ENCODE results near the gene ABHD8. TPM values are rescaled to one million over a fixed set of nuclear protein-coding genes. Genes with fewer than 3 reads are reported as not detected.

The ABHD8 gene
- total and polyA plus RNA-seq, 2 donors (not counting 1 experiment from before 2014, with no cell fraction given): 5.2 to 7.2 TPM

DNA sequence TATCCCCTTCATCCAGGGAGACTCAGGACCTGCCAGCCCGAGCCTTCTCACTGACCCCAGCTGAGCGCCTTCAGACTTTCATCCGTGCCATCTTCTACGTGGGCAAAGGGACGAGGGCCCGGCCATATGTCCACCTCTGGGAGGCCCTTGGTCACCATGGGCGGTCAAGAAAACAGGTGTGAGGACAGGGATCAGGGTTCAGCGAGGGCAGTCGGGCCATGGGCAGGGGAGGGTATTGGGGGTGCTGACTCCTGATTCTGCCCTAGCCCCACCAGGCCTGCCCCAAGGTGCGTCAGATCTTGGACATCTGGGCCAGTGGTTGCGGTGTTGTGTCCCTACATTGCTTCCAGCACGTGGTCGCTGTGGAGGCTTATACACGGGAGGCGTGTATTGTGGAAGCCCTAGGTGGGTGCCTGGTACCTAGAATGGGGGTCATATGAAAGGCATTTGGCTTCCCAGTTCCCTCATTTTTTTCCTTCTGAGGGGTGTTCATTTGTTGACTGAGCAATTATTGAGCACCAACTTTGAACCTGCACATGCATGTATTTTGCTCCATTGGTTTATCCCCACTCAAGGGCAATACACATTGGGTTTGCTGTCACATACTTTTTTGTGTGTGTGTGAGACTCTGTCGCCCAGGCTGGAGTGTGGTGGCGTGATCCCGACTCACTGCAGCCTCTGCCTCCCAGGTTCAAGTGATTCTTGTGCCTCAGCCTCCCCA, 17.6 kb downstream of the ABHD8 start:
- no peak overlapping the region for H3K27ac Mint-ChIP-seq

More for the DNA sequence above, 17.6 kb downstream of the ABHD8 start:
- Histone ChIP-seq H3K36me3 (replicated peaks in 1 of 2; ENCODE audit: control extremely low read depth in 1 of 2, control insufficient read depth in 1 of 2, extremely low read depth in 1 of 2, insufficient read depth in 2 of 2, low read length in 1 of 2) (peaks cover 0 to 5% of the 10 kb centered on the region in 2 experiments), H3K27ac (ENCODE audit: low read length in 2 of 2) (no peak overlapping the region), H3K9me3 (ENCODE audit: control extremely low read depth in 1 of 3, control insufficient read depth in 2 of 3, insufficient read depth in 1 of 3, low read length in 2 of 3) (no peaks in the 10 kb centered on the region), H3K79me2 (ENCODE audit: control insufficient read depth, insufficient read depth, low read length) (no peaks in the 10 kb centered on the region), H3K4me2 (replicated peaks; ENCODE audit: low read depth, low read length, poor library complexity, severe bottlenecking) (no peak overlapping the region), H3K4me3 (ENCODE audit: control extremely low read depth in 1 of 5, extremely low read depth in 1 of 5, insufficient read depth in 1 of 5, low read depth in 2 of 5, low read length in 4 of 5) (no peak overlapping the region), H3K4me1 (ENCODE audit: control insufficient read depth in 2 of 2, insufficient read depth in 2 of 2, low read length in 2 of 2) (peaks cover 5 to 24% of the 10 kb centered on the region in 2 donors), H3K9ac (ENCODE audit: low read length) (no peak overlapping the region), H2AFZ (ENCODE audit: insufficient read depth, low read depth, low read length, poor library complexity, severe bottlenecking) (no peak overlapping the region), H3K27me3 (replicated peaks in 1 of 4; ENCODE audit: control extremely low read depth in 1 of 4, control insufficient read depth in 3 of 4, insufficient read depth in 4 of 4, low read length in 3 of 4) (no peaks in the 10 kb centered on the region), H4K20me1 (ENCODE audit: control insufficient read depth, insufficient read depth, low read length, poor library complexity, severe bottlenecking) (no peaks in the 10 kb centered on the region)
- POLR2A ChIA-PET: no interaction called here
- intact Hi-C loops (cut with micrococcal nuclease): loop anchor here (10.0 kb wide), 1 partner anchor 451 kb away; no protein-coding TSS in a partner anchor
- H3K4me3 Mint-ChIP-seq: no peak overlapping the region
- H3K4me1 Mint-ChIP-seq: peaks cover 10% of the 10 kb centered on the region
- TF ChIP-seq EZH2 (IDR thresholded peaks at IDR 0.05; ENCODE audit: borderline replicate concordance, insufficient read depth, low read depth, low read length, poor library complexity, severe bottlenecking): no peak
- TF ChIP-seq, protein P1, sequence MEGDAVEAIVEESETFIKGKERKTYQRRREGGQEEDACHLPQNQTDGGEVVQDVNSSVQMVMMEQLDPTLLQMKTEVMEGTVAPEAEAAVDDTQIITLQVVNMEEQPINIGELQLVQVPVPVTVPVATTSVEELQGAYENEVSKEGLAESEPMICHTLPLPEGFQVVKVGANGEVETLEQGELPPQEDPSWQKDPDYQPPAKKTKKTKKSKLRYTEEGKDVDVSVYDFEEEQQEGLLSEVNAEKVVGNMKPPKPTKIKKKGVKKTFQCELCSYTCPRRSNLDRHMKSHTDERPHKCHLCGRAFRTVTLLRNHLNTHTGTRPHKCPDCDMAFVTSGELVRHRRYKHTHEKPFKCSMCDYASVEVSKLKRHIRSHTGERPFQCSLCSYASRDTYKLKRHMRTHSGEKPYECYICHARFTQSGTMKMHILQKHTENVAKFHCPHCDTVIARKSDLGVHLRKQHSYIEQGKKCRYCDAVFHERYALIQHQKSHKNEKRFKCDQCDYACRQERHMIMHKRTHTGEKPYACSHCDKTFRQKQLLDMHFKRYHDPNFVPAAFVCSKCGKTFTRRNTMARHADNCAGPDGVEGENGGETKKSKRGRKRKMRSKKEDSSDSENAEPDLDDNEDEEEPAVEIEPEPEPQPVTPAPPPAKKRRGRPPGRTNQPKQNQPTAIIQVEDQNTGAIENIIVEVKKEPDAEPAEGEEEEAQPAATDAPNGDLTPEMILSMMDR (IDR thresholded peaks at IDR 0.05): no peak
- ATAC-seq (ENCODE audit: low read depth) (no peak), DNase-seq (no peak)
- CTCF ChIA-PET: interaction anchor here (2.2 kb wide), 1 partner anchor 506 kb away, joined by 8 read pairs; no protein-coding TSS in a partner anchor
- no peaks in the 10 kb centered on the region for H3K27me3 Mint-ChIP-seq
- H3K9me3 Mint-ChIP-seq (ENCODE audit: insufficient read depth): no peaks in the 10 kb centered on the region
- WGBS (ENCODE audit: insufficient coverage): 98% methylated on average over 15 of the region's 18 CpGs
